Measurements from ENCODE around the gene DUSP1.
"Not testable (repeated sequence)": the region's sequence is repeated elsewhere in the genome, so short reads cannot be mapped to it uniquely, and the experiment has no call there.

Gene DUSP1

GRCh38 chr5:172797771-172798191, 26.8 kb upstream of the DUSP1 start:
- DNase-seq (ENCODE audit: low read depth): no peak

- no peak for DNase-seq (ENCODE audit: low read depth)
Measured at GRCh38 chr5:172796306-172796705, 25.3 kb upstream of the DUSP1 start.

- no peak for DNase-seq (ENCODE audit: low read depth)
Measured at GRCh38 chr5:172795318-172795977, 24.5 kb upstream of the DUSP1 start.

DNA sequence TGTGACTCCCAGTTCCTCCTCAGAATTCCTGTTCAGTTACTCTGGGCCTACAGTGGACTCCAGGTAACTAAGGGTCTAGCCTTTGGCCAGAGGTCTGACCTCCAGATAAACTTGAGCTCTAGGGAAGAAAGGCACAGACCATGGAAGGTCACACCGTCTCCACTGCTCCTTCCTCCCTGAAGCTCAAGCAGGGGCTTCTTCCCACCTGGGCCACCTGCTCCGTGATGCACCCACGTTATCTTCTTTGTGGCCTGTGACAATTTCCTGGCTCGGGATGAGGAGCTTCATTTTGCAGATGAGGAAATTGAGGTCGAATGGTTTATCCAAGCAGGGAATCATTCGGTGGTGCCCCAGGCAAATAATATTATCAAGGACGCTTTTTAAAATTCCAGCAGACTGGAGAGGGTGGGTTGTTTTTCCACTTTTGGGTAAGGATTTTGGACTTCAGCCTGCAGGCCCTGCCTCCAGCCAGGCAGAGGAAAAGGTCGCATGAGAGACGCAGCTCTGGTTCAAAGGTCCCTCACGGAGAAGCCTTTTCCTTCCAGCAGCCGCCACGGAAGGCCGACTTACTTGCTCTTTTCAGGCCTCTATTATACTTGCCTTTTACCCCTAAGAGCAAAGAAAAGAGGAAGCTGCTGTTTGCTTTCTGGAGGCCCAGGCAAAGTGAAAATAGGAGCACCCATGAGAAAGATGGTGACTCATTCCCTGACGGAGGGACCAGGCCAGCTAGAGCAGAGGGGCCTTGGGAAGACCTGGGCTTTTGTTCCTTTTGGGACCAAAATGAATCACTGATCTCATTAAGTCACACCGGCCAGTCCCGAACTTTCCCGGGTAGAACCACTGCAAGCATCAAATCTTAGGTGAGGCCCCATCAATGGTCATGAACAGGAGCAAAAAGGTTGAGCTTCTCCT, 22.8 kb upstream of the DUSP1 start:
- DNase-seq (ENCODE audit: low read depth): no peak

DNA sequence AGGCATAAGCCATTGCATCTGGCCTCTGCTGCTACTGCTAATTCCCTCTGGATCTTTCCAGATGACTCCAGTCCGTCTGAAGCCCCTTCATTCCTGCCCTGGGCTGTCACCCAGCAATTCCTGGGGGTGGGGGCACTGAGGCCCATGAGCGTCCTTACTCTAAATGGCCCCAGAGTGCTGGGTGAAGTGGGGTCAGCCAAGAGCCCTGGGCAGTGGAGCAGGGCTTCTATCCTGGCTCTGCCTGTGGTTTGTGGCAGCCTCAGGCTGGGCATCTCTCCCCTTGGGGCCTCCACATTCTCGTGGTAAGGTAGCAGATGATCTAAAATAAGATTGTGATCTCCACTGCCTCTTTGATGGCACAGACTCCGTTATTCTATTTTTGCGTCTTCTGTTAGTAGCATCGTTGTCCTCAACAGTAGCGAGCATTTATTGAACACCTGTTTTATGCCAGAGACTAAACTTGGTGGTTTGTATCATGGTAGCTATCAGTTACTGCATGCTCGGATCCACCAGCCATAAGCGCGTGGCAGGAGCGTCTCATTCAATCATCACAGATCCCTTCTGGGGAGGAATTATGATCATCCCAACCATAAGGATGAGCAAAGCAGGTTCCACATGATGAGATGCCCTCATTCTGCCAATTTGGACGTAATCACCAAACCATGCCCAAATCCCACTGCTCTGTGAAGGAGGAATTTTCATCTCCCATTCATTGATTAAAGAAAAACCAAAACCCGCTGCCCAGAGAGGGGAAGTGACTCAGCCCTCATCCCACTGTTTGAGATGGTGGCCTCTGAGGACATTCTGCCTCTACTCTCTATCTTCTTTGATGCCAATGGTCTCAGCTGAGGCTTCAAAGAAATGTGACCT, 21.9 kb upstream of the DUSP1 start:
- DNase-seq (ENCODE audit: low read depth): no peak

DNA sequence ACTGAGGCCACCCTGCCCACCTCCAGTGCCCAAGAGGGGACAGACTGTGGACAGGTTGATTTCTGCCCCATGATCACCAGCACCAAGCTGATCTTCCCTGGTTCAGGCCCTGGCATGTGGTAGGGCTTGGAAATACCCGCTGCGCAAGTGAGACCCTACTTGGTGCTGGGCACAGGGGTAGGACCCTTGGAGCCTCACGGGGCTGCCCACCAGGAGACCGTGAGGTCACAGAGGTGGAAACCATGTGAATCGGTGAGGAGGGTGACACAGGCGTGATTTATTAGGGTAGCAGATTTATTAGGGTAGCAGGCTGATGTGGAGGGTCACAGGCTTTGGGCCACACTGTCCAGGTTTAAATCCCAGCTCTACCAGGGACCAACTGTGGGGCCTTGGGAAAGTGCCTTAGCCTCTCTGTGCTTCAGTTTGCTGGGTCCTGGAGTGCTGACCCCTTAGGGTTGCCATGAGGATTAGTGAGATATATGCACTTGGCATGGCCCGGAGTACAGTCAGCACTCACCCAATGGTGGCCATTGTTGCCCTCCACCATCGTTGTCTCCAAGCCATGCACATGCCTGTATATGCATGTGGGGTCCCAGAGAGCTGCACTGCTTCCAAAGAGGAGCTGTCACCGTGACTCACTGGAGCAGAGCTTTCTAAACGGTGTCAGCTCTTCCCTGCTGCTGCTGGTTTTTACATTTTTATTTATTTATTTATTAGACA, 20.9 kb upstream of the DUSP1 start:
- DNase-seq (ENCODE audit: low read depth): no peak

DNA sequence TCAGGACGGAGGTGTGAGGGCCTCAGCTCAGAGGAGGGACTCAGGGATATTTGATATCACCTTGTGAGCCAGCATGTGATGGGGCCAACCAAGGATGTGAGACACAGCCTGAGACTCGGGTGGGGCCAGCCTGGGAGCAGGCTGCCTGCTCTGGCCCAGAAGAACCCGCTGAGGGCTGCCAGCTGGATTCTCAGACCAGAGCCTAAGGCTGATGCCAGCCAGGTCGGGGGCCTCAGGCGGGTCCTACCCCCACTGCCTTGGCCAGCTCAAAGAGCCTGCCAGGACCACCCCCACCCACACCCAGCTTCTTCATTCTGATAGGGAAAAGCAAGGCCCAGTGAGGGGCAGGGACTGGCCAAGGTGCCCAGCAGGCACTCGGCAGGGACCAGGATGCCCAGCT, 20.3 kb upstream of the DUSP1 start:
- DNase-seq (ENCODE audit: low read depth): no peak

DNA sequence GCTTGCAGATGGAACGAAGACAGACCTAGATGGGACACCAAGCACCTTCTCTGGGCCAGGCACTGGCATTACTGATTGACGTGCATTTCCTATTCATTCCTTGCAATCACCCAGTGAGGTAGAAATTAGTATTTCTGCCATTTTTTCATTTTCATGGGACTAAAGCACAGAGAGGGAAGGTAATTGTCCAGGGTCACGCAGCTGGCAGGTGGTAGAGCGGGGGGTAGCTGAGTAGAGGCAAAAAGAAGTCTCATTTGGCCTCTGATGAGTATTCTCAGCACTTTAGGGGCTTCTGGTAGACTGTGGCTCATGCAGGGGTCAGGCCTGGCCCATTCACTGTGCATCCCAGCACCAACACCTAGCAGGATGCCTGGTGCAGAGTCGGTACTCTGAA, 19.5 kb upstream of the DUSP1 start:
- no peak for DNase-seq (ENCODE audit: low read depth)

DNA sequence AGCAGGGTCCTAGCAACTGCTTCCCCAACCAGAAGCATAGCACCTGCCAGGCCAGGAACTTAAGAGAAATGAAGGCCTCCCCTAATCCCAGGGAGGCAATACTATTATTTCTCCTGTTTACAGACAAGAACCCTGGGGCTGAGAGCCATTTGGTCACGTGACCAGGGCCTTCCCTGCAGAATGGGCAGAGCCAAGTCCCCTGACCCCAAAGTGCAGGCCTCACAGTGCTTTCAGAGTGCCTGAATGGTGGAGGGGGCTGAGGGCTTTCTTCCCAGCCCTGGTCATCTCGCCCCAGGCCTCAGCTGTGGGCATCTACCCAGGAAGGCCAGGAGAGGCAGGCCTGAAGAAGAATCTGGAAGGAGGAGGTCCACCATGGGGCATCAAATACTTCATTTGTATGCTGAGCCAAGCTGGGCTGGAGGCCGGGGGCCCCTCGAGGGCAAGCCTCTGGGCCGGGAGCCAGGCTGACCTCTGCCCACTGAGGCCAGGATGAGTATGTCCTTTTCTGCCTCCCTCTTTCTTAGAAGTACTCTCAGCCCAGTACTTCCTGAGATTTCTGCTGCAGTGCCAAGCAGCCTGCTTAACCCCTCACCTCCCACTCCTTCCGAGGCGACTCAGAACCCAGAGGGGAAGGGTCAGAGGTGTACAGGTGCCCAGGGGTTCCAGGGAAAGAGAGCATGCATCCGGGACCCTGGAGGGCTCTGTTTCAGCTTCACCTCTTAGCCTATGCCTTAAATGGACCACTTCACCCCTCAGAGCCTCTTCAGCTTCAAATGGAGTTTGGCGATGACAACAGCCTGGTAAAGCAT, 18.9 kb upstream of the DUSP1 start:
- DNase-seq (ENCODE audit: low read depth): no peak

DNA sequence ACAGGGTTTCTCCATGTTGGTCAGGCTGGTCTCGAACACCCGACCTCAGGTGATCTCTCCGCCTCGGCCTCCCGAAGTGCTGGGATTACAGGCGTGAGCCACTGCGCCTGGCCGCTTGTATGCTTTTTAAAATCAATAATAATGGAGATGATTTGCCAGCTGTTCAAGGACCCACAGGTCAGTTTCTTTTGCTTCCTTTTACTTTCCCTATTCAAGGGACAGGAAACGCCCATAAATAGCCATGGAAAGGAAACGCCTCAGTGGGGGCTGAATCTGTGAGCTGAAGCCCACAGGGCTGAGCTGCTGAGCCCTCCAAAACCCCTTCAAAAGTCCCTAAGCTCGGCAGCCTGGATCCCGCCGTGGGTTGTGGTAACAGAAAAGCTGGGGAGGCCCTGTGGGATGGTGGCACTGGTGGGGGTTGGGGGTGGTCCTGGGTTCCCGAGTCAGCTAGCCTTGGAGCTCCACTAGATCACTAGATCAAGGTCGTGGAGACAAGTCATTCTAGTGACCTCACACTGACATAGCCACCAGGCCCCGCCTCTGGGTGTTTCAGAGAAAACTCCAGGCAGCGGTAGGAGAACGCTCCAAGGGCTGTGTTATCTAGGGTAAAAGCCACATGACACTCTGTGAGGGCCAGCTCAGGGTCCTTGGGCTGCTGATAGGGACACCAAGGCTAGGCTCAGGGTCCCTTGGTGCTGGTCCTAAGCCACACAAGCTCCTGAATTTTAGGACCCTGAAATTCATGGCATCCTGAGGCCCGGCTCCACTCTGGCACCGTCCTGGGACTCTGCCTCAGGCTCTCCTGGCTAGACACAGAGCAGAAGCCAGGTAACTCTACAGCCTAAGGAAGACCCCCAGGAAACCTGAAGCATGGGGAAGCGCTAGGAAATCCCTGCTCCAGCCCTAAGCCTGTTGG, 18.0 kb upstream of the DUSP1 start:
- DNase-seq (ENCODE audit: low read depth): no peak

GRCh38 chr5:172787538-172787937, 16.5 kb upstream of the DUSP1 start:
- not testable (repeated sequence) for DNase-seq (ENCODE audit: low read depth)

- DNase-seq (ENCODE audit: low read depth): no peak
Measured at GRCh38 chr5:172786736-172787462, 15.9 kb upstream of the DUSP1 start.

- DNase-seq (ENCODE audit: low read depth): no peak
Measured at GRCh38 chr5:172785429-172786088, 14.6 kb upstream of the DUSP1 start.

GRCh38 chr5:172784162-172784561, 13.2 kb upstream of the DUSP1 start:
- DNase-seq (ENCODE audit: low read depth): not testable (repeated sequence)

DNA sequence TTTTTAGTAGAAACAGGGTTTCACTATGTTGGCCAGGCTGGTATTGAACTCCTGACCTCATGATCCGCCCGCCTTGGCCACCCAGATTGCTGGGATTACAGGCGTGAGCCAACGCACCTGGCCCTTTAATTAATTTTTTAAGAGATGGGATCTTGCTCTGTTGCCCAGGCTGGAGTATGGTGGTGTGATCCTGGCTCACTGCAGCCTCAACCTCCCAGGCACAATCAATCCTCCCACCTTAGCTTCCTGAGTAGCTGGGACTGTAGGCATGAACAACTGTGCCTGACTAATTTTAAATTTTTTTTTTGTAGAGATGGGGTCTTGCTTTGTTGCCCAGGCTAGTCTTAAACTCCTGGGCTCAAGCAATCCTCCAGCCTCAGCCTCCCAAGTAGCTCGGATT, 12.3 kb upstream of the DUSP1 start:
- DNase-seq (ENCODE audit: low read depth): not testable (repeated sequence)

DNA sequence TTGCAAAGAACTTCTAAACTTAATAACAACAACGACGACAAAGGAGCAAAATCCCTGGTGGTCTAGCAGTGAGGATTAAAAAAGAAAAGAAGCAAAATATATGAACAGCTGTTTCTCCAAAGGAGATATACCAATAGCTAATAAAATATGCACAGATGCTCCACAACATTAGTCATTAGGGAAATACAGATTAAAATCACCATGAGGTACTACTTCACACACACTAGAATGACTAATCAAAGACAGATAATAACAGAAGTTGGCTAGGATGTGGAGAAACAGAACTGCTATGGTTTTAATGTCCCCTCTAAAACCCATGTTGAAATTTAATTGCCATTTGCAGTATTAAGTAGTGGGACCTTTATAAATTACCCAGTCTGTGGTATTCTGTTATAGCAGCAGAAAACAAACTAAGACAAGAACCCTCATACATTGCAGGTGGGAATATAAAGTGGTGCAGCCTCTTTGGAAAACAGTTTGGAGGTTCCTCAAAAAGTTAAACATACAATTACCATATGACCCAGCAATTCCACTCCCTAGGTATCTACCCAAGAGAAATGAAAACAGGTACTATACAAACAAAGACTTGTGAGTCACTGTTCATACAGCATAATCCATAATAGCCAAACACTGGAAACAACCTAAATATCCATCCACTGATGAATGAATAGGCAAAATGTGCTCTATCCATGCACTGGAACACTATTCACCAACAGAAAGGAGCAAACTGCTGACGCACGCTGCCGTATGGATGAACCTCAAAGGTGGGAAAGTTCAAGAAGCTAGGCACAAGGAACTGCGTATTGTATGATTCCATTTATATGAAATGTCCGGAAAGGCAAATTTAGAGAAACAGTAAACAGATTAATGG, 11.4 kb upstream of the DUSP1 start:
- DNase-seq (ENCODE audit: low read depth): no peak

GRCh38 chr5:172779691-172780341, 8.8 kb upstream of the DUSP1 start:
- DNase-seq (ENCODE audit: low read depth): no peak

All from activated T-cell treated with anti-CD3 and anti-CD28 coated beads for 1 hour (primary cell).